Measurements from ENCODE around the gene SNX27. TPM values are rescaled to one million over a fixed set of nuclear protein-coding genes. Genes with fewer than 3 reads are reported as not detected.

Gene SNX27
- total and polyA plus RNA-seq, 2 donors (not counting 3 experiments of a cell fraction or from before 2014, with no cell fraction given): 8.1 to 24.9 TPM

DNA sequence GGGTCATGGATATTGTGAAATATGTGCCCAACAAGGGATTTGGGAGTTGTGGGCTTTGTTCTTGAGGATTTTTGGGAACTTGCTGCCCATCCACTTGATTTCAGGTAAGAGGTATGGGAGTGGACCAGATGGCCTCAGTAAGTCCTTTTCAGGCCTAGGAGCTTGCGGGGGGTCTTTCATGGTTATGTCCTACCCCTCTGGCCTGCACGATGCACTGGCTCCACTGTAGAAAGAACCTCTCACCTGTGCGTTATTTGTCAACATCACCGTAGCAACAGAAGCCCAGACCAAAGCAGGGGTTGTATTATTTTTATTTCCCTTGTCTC, 118.1 kb downstream of the SNX27 start:
- dilution Hi-C loops (cut with MboI; ENCODE audit: extremely low pct_ligation_motif_present, low sequenced_read_pairs): no loop called here
- no peak overlapping the region for H3K4me2 ChIP-seq (ENCODE audit: insufficient read depth, low read length)
- no peaks in the 10 kb centered on the region for H3K4me1 ChIP-seq (ENCODE audit: control insufficient read depth, extremely low read depth, insufficient read depth, low read length)
- no peak for FAIRE-seq
- H2AFZ ChIP-seq (ENCODE audit: low read depth, low read length): no peak overlapping the region
- no peaks in the 10 kb centered on the region for H3K9me3 ChIP-seq (replicated peaks; ENCODE audit: control insufficient read depth, insufficient read depth, low read length)
- TF ChIP-seq POLR2A (IDR thresholded peaks at IDR 0.05; ENCODE audit: low read depth, low read length) (no peak), FOS (IDR thresholded peaks at IDR 0.05; ENCODE audit: borderline replicate concordance, insufficient read depth, low read length) (no peak), MYC (IDR thresholded peaks at IDR 0.05; ENCODE audit: low read depth, low read length) (no peak), POLR2AphosphoS5 (IDR thresholded peaks at IDR 0.05; ENCODE audit: insufficient read depth, low read depth, low read length) (no peak), EZH2 (IDR thresholded peaks at IDR 0.05; ENCODE audit: borderline replicate concordance, low read depth, low read length, severe bottlenecking) (no peak), JUN (IDR thresholded peaks at IDR 0.05; ENCODE audit: borderline replicate concordance, insufficient read depth, insufficient read length, low read depth) (no peak), GATA2 (IDR thresholded peaks at IDR 0.05; ENCODE audit: insufficient read depth, insufficient read length, low read depth, low read length) (no peak)
- TF ChIP-seq, protein P1, sequence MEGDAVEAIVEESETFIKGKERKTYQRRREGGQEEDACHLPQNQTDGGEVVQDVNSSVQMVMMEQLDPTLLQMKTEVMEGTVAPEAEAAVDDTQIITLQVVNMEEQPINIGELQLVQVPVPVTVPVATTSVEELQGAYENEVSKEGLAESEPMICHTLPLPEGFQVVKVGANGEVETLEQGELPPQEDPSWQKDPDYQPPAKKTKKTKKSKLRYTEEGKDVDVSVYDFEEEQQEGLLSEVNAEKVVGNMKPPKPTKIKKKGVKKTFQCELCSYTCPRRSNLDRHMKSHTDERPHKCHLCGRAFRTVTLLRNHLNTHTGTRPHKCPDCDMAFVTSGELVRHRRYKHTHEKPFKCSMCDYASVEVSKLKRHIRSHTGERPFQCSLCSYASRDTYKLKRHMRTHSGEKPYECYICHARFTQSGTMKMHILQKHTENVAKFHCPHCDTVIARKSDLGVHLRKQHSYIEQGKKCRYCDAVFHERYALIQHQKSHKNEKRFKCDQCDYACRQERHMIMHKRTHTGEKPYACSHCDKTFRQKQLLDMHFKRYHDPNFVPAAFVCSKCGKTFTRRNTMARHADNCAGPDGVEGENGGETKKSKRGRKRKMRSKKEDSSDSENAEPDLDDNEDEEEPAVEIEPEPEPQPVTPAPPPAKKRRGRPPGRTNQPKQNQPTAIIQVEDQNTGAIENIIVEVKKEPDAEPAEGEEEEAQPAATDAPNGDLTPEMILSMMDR (IDR thresholded peaks at IDR 0.05; ENCODE audit: extremely low read depth in 1 of 2, insufficient read depth in 1 of 2, low read depth in 1 of 2, low read length in 2 of 2): no peak
- TF ChIP-seq, protein P2, sequence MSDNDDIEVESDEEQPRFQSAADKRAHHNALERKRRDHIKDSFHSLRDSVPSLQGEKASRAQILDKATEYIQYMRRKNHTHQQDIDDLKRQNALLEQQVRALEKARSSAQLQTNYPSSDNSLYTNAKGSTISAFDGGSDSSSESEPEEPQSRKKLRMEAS (IDR thresholded peaks at IDR 0.05; ENCODE audit: insufficient read depth, insufficient read length): no peak
- H3K27ac ChIP-seq (ENCODE audit: insufficient read depth, low read depth, low read length): no peak overlapping the region
- no peaks in the 10 kb centered on the region for H3K36me3 ChIP-seq (ENCODE audit: control insufficient read depth in 2 of 2, extremely low read depth in 1 of 2, insufficient read depth in 2 of 2, low read length in 2 of 2)
- H3K4me3 ChIP-seq (replicated peaks in 1 of 3; ENCODE audit: insufficient read depth in 1 of 3, low read depth in 1 of 3, low read length in 3 of 3): no peak overlapping the region
- POLR2A ChIA-PET: no interaction called here
- peaks cover 20 to 22% of the 10 kb centered on the region in 2 experiments for H3K27me3 ChIP-seq (ENCODE audit: control insufficient read depth in 2 of 2, insufficient read depth in 2 of 2, low read length in 2 of 2)
- CTCF ChIA-PET: interaction anchor here (1.4 kb wide), 1 partner anchor 107 kb away, joined by 3 read pairs; no protein-coding TSS in a partner anchor
- intact Hi-C loops (cut with micrococcal nuclease): no loop called here
- no TSS peak for BruUV-seq (replicated peaks)
- H4K20me1 ChIP-seq (replicated peaks; ENCODE audit: control insufficient read depth, extremely low read depth, insufficient read depth, low read length): no peaks in the 10 kb centered on the region
- H3K79me2 ChIP-seq (ENCODE audit: control insufficient read depth, insufficient read depth, low read length): no peaks in the 10 kb centered on the region
- H3K9ac ChIP-seq (replicated peaks; ENCODE audit: extremely low read depth, insufficient read depth, low read length): no peak overlapping the region
- no peaks in the 10 kb centered on the region for H3K9me1 ChIP-seq (replicated peaks; ENCODE audit: control insufficient read depth, extremely low read depth, insufficient read depth, low read length)
- DNase-seq (ENCODE audit: low read depth, low spot score): no peak

Data from endothelial cell of umbilical vein (primary cell).